ENCODE results near the gene RCOR1.
"Not testable (repeated sequence)": the region's sequence is repeated elsewhere in the genome, so short reads cannot be mapped to it uniquely, and the experiment has no call there.

DNA sequence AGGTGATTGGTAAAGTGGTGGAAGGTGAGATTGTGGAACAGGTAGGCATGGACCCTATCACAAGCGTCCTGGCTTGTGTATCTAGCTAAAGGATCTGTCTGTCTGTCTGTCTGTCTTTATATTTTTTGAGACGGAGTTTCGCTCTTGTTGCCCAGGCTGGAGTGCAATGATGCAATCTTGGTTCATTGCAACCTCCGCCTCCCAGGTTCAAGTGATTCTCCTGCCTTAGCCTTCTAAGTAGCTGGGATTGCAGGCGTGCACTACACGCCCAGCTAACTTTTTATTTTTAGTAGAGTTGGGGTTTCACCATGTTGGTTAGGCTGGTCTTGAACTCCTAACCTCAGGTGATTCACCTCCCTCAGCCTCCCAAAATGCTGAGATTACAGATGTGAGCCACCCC, 26.6 kb downstream of the RCOR1 start:
- not testable (repeated sequence) for TF ChIP-seq SP1 (IDR thresholded peaks at IDR 0.05; ENCODE audit: low read depth, low read length); POLR2A (IDR thresholded peaks at IDR 0.05; ENCODE audit: control extremely low read depth in 1 of 2, low read depth in 2 of 2, low read length in 2 of 2); EGR1 (IDR thresholded peaks at IDR 0.05; ENCODE audit: borderline replicate concordance, low read depth, low read length)
